Activated CD8-positive, alpha-beta T cell treated with anti-CD3 and anti-CD28 coated beads, Interleukin-2, amount 10 ng/mL, durations not matched to agents 7 days and 5 days (primary cell): Measurements from ENCODE around the gene MYCBP2. TPM values are rescaled to one million over a fixed set of nuclear protein-coding genes. Genes with fewer than 3 reads are reported as not detected.
"Not testable (repeated sequence)": the region's sequence is repeated elsewhere in the genome, so short reads cannot be mapped to it uniquely, and the experiment has no call there.

Experiments
- ATAC-seq: fragments of 150-1000 bp; cut with Tn5 transposase; one replicate; pipeline ENCODE4 v1.10.0; 2021; ENCODE audit warnings: moderate library complexity
- CTCF ChIA-PET: fragments of 350-600 bp; sonication (Branson Sonifier 250); formaldehyde crosslinking; loops from one replicate; lab custom pipeline; 2021; ENCODE audit warnings: antibody characterized with exemption; lab: Charles Lee
- POLR2A ChIA-PET: fragments of 350-600 bp; sonication (Branson Sonifier 250); formaldehyde crosslinking; loops from one replicate; lab custom pipeline; 2021; ENCODE audit warnings: antibody characterized with exemption; lab: Charles Lee
- DNase-seq: peaks from one replicate; pipeline ENCODE4 v3.0.0-alpha.2; 2020
- H3K27ac Mint-ChIP-seq: one replicate; pipeline ENCODE4 v1.8.0; 2021; ENCODE audit warnings: mild to moderate bottlenecking, mixed read lengths
- H3K27me3 Mint-ChIP-seq: one replicate; pipeline ENCODE4 v1.8.0; 2021; ENCODE audit warnings: low read depth, mixed read lengths
- H3K36me3 Mint-ChIP-seq: one replicate; pipeline ENCODE4 v1.8.0; 2021; ENCODE audit warnings: low read depth, mixed read lengths
- H3K4me1 Mint-ChIP-seq: one replicate; pipeline ENCODE4 v1.8.0; 2021; ENCODE audit warnings: low read depth, mixed read lengths
- H3K4me3 Mint-ChIP-seq: one replicate; pipeline ENCODE4 v1.8.0; 2021; ENCODE audit warnings: mild to moderate bottlenecking, mixed read lengths
- H3K9me3 Mint-ChIP-seq: one replicate; pipeline ENCODE4 v1.8.0; 2022; ENCODE audit warnings: mixed read lengths; ENCODE audit not compliant: insufficient read depth
- total RNA-seq, 2 experiments: library from RNA; stranded (reverse); gene quantifications; one replicate each; pipeline ENCODE4 v1.2.3, GENCODE V29; 2021

MYCBP2 gene
- total RNA-seq, 2 experiments from 2014 or later = 107 to 109 TPM

GRCh38 chr13:77291774-77292173 lies 35.1 kb downstream of the MYCBP2 start:
- Mint-ChIP-seq H3K27me3 (no peaks in the 10 kb centered on the region), H3K4me3 (no peak overlapping the region), H3K27ac (no peak overlapping the region), H3K36me3 (peaks cover 73% of the 10 kb centered on the region), H3K4me1 (peaks cover 16% of the 10 kb centered on the region), H3K9me3 (no peaks in the 10 kb centered on the region)
- ChIA-PET CTCF (interaction anchor here (1.4 kb wide), 1 partner anchor 34 kb away, joined by 6 read pairs; no protein-coding TSS in a partner anchor), POLR2A (no interaction called here)
- DNase-seq (no peak), ATAC-seq (no peak)

GRCh38 chr13:77290342-77290741 lies 36.6 kb downstream of the MYCBP2 start:
- ChIA-PET POLR2A (no interaction called here), CTCF (no interaction called here)
- no peak overlapping the region for H3K4me3 Mint-ChIP-seq
- no peak for DNase-seq
- no peak for ATAC-seq
- H3K27ac Mint-ChIP-seq = no peak overlapping the region
- no peaks in the 10 kb centered on the region for H3K9me3 Mint-ChIP-seq
- H3K36me3 Mint-ChIP-seq = peaks cover 69% of the 10 kb centered on the region
- H3K4me1 Mint-ChIP-seq = peaks cover 16% of the 10 kb centered on the region
- no peaks in the 10 kb centered on the region for H3K27me3 Mint-ChIP-seq

GRCh38 chr13:77289851-77290250 lies 37.0 kb downstream of the MYCBP2 start:
- Mint-ChIP-seq H3K4me1 (peaks cover 16% of the 10 kb centered on the region), H3K36me3 (peaks cover 69% of the 10 kb centered on the region), H3K4me3 (no peak overlapping the region), H3K9me3 (no peaks in the 10 kb centered on the region), H3K27ac (no peak overlapping the region), H3K27me3 (no peaks in the 10 kb centered on the region)
- DNase-seq = no peak
- ChIA-PET POLR2A (no interaction called here), CTCF (interaction anchor here (1.3 kb wide), 1 partner anchor 37 kb away, joined by 3 read pairs; the partner anchor contains the start of gene MYCBP2)
- ATAC-seq = no peak

- H3K4me3 Mint-ChIP-seq, H3K27ac Mint-ChIP-seq, ATAC-seq, POLR2A ChIA-PET, H3K27me3 Mint-ChIP-seq, H3K9me3 Mint-ChIP-seq, H3K4me1 Mint-ChIP-seq, DNase-seq: not testable (repeated sequence)
- CTCF ChIA-PET = interaction anchor here (0.8 to 1.3 kb wide), 2 partner anchors 40 to 193 kb away, joined by 3 to 4 read pairs; no protein-coding TSS in a partner anchor
- H3K36me3 Mint-ChIP-seq = peaks cover 54% of the 10 kb centered on the region
Observed at GRCh38 chr13:77285632-77286031, 41.3 kb downstream of the MYCBP2 start.

GRCh38 chr13:77285098-77285497 lies 41.8 kb downstream of the MYCBP2 start:
- Mint-ChIP-seq H3K4me3 (no peak overlapping the region), H3K27ac (no peak overlapping the region), H3K9me3 (no peaks in the 10 kb centered on the region), H3K4me1 (no peaks in the 10 kb centered on the region), H3K27me3 (no peaks in the 10 kb centered on the region), H3K36me3 (peaks cover 49% of the 10 kb centered on the region)
- ChIA-PET POLR2A (no interaction called here), CTCF (interaction anchor here (1.3 kb wide), 1 partner anchor 40 kb away, joined by 4 read pairs; no protein-coding TSS in a partner anchor)
- DNase-seq (no peak), ATAC-seq (no peak)

- Mint-ChIP-seq H3K4me3 (no peak overlapping the region), H3K9me3 (no peaks in the 10 kb centered on the region), H3K27me3 (no peaks in the 10 kb centered on the region), H3K27ac (no peak overlapping the region), H3K36me3 (peaks cover 38% of the 10 kb centered on the region), H3K4me1 (no peaks in the 10 kb centered on the region)
- no peak for ATAC-seq
- CTCF ChIA-PET = no interaction called here
- POLR2A ChIA-PET = interaction anchor here (0.5 to 1.2 kb wide), 2 partner anchors 52 to 864 kb away, joined by 3 to 4 read pairs; no protein-coding TSS in a partner anchor
- no peak for DNase-seq
Observed at GRCh38 chr13:77274126-77274525, 52.8 kb downstream of the MYCBP2 start.

GRCh38 chr13:77269141-77269540 lies 57.8 kb downstream of the MYCBP2 start:
- ChIA-PET POLR2A (no interaction called here), CTCF (interaction anchor here (1.0 kb wide), 1 partner anchor 209 kb away, joined by 3 read pairs; no protein-coding TSS in a partner anchor)
- DNase-seq = no peak
- Mint-ChIP-seq H3K9me3 (no peaks in the 10 kb centered on the region), H3K4me3 (no peak overlapping the region), H3K36me3 (peaks cover 46% of the 10 kb centered on the region), H3K4me1 (no peaks in the 10 kb centered on the region), H3K27me3 (no peaks in the 10 kb centered on the region), H3K27ac (no peak overlapping the region)
- no peak for ATAC-seq

- H3K27me3 Mint-ChIP-seq = no peaks in the 10 kb centered on the region
- ChIA-PET CTCF (no interaction called here), POLR2A (no interaction called here)
- H3K4me3 Mint-ChIP-seq = no peak overlapping the region
- H3K36me3 Mint-ChIP-seq = peaks cover 41% of the 10 kb centered on the region
- H3K9me3 Mint-ChIP-seq = no peaks in the 10 kb centered on the region
- H3K27ac Mint-ChIP-seq = no peak overlapping the region
- DNase-seq (no peak), ATAC-seq (no peak)
- no peaks in the 10 kb centered on the region for H3K4me1 Mint-ChIP-seq
Observed at GRCh38 chr13:77267362-77267761, 59.5 kb downstream of the MYCBP2 start.

- no peak overlapping the region for H3K4me3 Mint-ChIP-seq
- no peaks in the 10 kb centered on the region for H3K27me3 Mint-ChIP-seq
- no peak overlapping the region for H3K27ac Mint-ChIP-seq
- H3K9me3 Mint-ChIP-seq = no peaks in the 10 kb centered on the region
- ChIA-PET CTCF (interaction anchor here (2.7 kb wide), 1 partner anchor 212 kb away, joined by 13 read pairs; no protein-coding TSS in a partner anchor), POLR2A (no interaction called here)
- DNase-seq = no peak
- H3K4me1 Mint-ChIP-seq = no peaks in the 10 kb centered on the region
- no peak for ATAC-seq
- peaks cover 29% of the 10 kb centered on the region for H3K36me3 Mint-ChIP-seq
Observed at GRCh38 chr13:77265336-77265735, 61.6 kb downstream of the MYCBP2 start.

- CTCF ChIA-PET = no interaction called here
- Mint-ChIP-seq H3K27ac (no peak overlapping the region), H3K4me1 (no peaks in the 10 kb centered on the region), H3K9me3 (no peaks in the 10 kb centered on the region), H3K27me3 (no peaks in the 10 kb centered on the region), H3K4me3 (no peak overlapping the region), H3K36me3 (peaks cover 32% of the 10 kb centered on the region)
- no peak for ATAC-seq
- no peak for DNase-seq
- POLR2A ChIA-PET = no interaction called here
Observed at GRCh38 chr13:77262198-77262597, 64.7 kb downstream of the MYCBP2 start.

GRCh38 chr13:77250975-77251374 lies 75.9 kb downstream of the MYCBP2 start:
- Mint-ChIP-seq H3K27ac (no peak overlapping the region), H3K27me3 (no peaks in the 10 kb centered on the region), H3K4me1 (peaks cover 10% of the 10 kb centered on the region), H3K36me3 (peaks cover 54% of the 10 kb centered on the region), H3K9me3 (no peaks in the 10 kb centered on the region), H3K4me3 (no peak overlapping the region)
- DNase-seq = no peak
- no peak for ATAC-seq
- ChIA-PET POLR2A (no interaction called here), CTCF (interaction anchor here (2.0 kb wide), 1 partner anchor 228 kb away, joined by 5 read pairs; no protein-coding TSS in a partner anchor)

- H3K4me3 Mint-ChIP-seq, POLR2A ChIA-PET, H3K4me1 Mint-ChIP-seq, ATAC-seq, CTCF ChIA-PET, H3K27ac Mint-ChIP-seq, DNase-seq, H3K27me3 Mint-ChIP-seq, H3K9me3 Mint-ChIP-seq: not testable (repeated sequence)
- H3K36me3 Mint-ChIP-seq = peaks cover 54% of the 10 kb centered on the region
Observed at GRCh38 chr13:77245224-77245623, 81.7 kb downstream of the MYCBP2 start.
